ENCODE measurements around the gene TMEM9B. TPM values are rescaled to one million over a fixed set of nuclear protein-coding genes. Genes with fewer than 3 reads are reported as not detected.

Gene TMEM9B
- total RNA-seq, 6 experiments from 2014 or later = 15.5 to 33.6 (median 19.8) TPM

- no peak for ATAC-seq
- intact Hi-C loops (cut with DNase I) = no loop called here
- peaks cover 0 to 14% (median 6%) of the 10 kb centered on the region in 4 donors for H3K4me1 ChIP-seq
- TF ChIP-seq CTCF (IDR thresholded peaks at IDR 0.05) = no peak
- TF ChIP-seq POLR2A (IDR thresholded peaks at IDR 0.05) = no peak
- no peaks in the 10 kb centered on the region for H3K9me3 ChIP-seq
- H3K4me3 ChIP-seq = peak overlapping the region; percentile 7 to 48 (median 16)
- no peaks in the 10 kb centered on the region for H3K36me3 ChIP-seq
- DNase-seq = no peak
- no peak overlapping the region for H3K27ac ChIP-seq
- H3K27me3 ChIP-seq = peaks cover 0 to 28% of the 10 kb centered on the region in 2 donors
- WGBS (ENCODE audit: insufficient coverage, low coverage, low lambda C conversion rate, missing lambda C conversion rate) = 5% methylated on average over 8 of the region's 8 CpGs
These were observed 38.8 kb upstream of the TMEM9B start for GRCh38 chr11:9002920-9003572.

GRCh38 chr11:9001736-9002135 is 37.5 kb upstream of the TMEM9B start:
- Histone ChIP-seq H3K9me3 (no peaks in the 10 kb centered on the region), H3K36me3 (no peaks in the 10 kb centered on the region), H3K4me1 (peaks cover 0 to 14% (median 6%) of the 10 kb centered on the region in 4 donors), H3K27ac (no peak overlapping the region), H3K27me3 (peaks cover 0 to 28% of the 10 kb centered on the region in 2 donors), H3K4me3 (no peak overlapping the region)
- 65% methylated on average over 6 of the region's 6 CpGs for WGBS (ENCODE audit: insufficient coverage, low coverage, low lambda C conversion rate, missing lambda C conversion rate)
- ATAC-seq (peak; percentile 21 to 77 (median 59)), DNase-seq (no peak)
- intact Hi-C loops (cut with DNase I) = no loop called here
- TF ChIP-seq POLR2A (IDR thresholded peaks at IDR 0.05) (no peak), CTCF (IDR thresholded peaks at IDR 0.05) (no peak)

- H3K9me3 ChIP-seq = no peaks in the 10 kb centered on the region
- TF ChIP-seq POLR2A (IDR thresholded peaks at IDR 0.05) = no peak
- no peak for TF ChIP-seq CTCF (IDR thresholded peaks at IDR 0.05)
- H3K4me3 ChIP-seq = no peak overlapping the region
- H3K36me3 ChIP-seq = no peaks in the 10 kb centered on the region
- H3K4me1 ChIP-seq = no peaks in the 10 kb centered on the region
- no peak overlapping the region for H3K27ac ChIP-seq
- intact Hi-C loops (cut with DNase I) = no loop called here
- peaks cover 0 to 13% of the 10 kb centered on the region in 2 donors for H3K27me3 ChIP-seq
- WGBS (ENCODE audit: insufficient coverage, low coverage, low lambda C conversion rate, missing lambda C conversion rate) = 79% methylated on average over 2 of the region's 2 CpGs
- no peak for DNase-seq
- ATAC-seq = no peak
These were observed 33.8 kb upstream of the TMEM9B start for GRCh38 chr11:8998017-8998416.

- Histone ChIP-seq H3K27me3 (peaks cover 0 to 8% of the 10 kb centered on the region in 2 donors), H3K27ac (no peak overlapping the region), H3K9me3 (no peaks in the 10 kb centered on the region), H3K4me3 (no peak overlapping the region), H3K36me3 (no peaks in the 10 kb centered on the region), H3K4me1 (no peaks in the 10 kb centered on the region)
- 59% methylated on average over 3 of the region's 3 CpGs for WGBS (ENCODE audit: insufficient coverage, low coverage, low lambda C conversion rate, missing lambda C conversion rate)
- no peak for DNase-seq
- TF ChIP-seq POLR2A (IDR thresholded peaks at IDR 0.05) (no peak), CTCF (IDR thresholded peaks at IDR 0.05) (no peak)
- no peak for ATAC-seq
- intact Hi-C loops (cut with DNase I) = no loop called here
These were observed 33.2 kb upstream of the TMEM9B start for GRCh38 chr11:8997451-8997850.

All from right lobe of liver (tissue), 6 donors.